H1 (cell line): ENCODE measurements around the gene SEL1L.

Experiments
- CEBPB ChIP-seq: IDR thresholded peaks from 2 replicates; pipeline ENCODE4 v1.6.1; 2012; ENCODE audit warnings: low read depth, low read length
- GABPA ChIP-seq: IDR thresholded peaks from 2 replicates; pipeline ENCODE4 v1.6.1; 2011; ENCODE audit warnings: mild to moderate bottlenecking, low read length, moderate library complexity, borderline replicate concordance; ENCODE audit not compliant: insufficient read depth
- HDAC2 ChIP-seq, 2 experiments: fragments of 300-600 bp in 1 of 2; sonication (generic) in 1 of 2; IDR thresholded peaks; 2 replicates each; pipeline ENCODE4 v1.6.1; 2011 to 2012; ENCODE audit warnings: low read depth in 2 of 2, low read length in 2 of 2, mild to moderate bottlenecking in 2 of 2, moderate library complexity in 2 of 2, borderline replicate concordance in 1 of 2, inconsistent platforms in 1 of 2
- JUND ChIP-seq: IDR thresholded peaks from 2 replicates; pipeline ENCODE4 v1.6.1; 2011; ENCODE audit warnings: mild to moderate bottlenecking, improper control_type of control experiment, low read length
- POLR2A ChIP-seq, 2 experiments: IDR thresholded peaks; 1 replicate in 1 of 2; 2 replicates in 1 of 2; pipeline ENCODE4 v1.6.1; 2011; ENCODE audit warnings: low read depth in 2 of 2, low read length in 2 of 2, mild to moderate bottlenecking in 2 of 2; ENCODE audit errors: control extremely low read depth in 1 of 2
- POLR2AphosphoS5 ChIP-seq: IDR thresholded peaks from 2 replicates; pipeline ENCODE4 v1.6.1; 2011; ENCODE audit warnings: low read depth, low read length
- RBBP5 ChIP-seq: IDR thresholded peaks from 2 replicates; pipeline ENCODE4 v1.7.1; 2012; ENCODE audit warnings: low read depth, mild to moderate bottlenecking, inconsistent platforms, low read length, moderate library complexity, borderline replicate concordance
- SIN3A ChIP-seq, 2 experiments: IDR thresholded peaks in 1 of 2; conservative IDR thresholded peaks in 1 of 2; 2 replicates each; pipeline ENCODE4 v1.6.1; 2011 to 2012; ENCODE audit warnings: low read length in 2 of 2, improper control_type of control experiment in 1 of 2, low read depth in 1 of 2, mild to moderate bottlenecking in 1 of 2
- TF ChIP-seq, protein P1 (sequence below), 3 experiments: IDR thresholded peaks; 1 replicate in 2 of 3; 2 replicates in 1 of 3; pipeline versions ENCODE4 v1.5.1 to v1.6.1; 2011; ENCODE audit warnings: low read length in 3 of 3, mild to moderate bottlenecking in 3 of 3, inconsistent platforms in 2 of 3, low read depth in 1 of 3, moderate library complexity in 1 of 3; ENCODE audit not compliant: insufficient read depth in 1 of 3; ENCODE audit errors: control extremely low read depth in 1 of 3
- TF ChIP-seq, protein P2 (sequence below): IDR thresholded peaks from 2 replicates; pipeline ENCODE4 v1.6.1; 2011; ENCODE audit warnings: low read depth, mild to moderate bottlenecking, low read length; ENCODE audit not compliant: insufficient read depth

DNA sequence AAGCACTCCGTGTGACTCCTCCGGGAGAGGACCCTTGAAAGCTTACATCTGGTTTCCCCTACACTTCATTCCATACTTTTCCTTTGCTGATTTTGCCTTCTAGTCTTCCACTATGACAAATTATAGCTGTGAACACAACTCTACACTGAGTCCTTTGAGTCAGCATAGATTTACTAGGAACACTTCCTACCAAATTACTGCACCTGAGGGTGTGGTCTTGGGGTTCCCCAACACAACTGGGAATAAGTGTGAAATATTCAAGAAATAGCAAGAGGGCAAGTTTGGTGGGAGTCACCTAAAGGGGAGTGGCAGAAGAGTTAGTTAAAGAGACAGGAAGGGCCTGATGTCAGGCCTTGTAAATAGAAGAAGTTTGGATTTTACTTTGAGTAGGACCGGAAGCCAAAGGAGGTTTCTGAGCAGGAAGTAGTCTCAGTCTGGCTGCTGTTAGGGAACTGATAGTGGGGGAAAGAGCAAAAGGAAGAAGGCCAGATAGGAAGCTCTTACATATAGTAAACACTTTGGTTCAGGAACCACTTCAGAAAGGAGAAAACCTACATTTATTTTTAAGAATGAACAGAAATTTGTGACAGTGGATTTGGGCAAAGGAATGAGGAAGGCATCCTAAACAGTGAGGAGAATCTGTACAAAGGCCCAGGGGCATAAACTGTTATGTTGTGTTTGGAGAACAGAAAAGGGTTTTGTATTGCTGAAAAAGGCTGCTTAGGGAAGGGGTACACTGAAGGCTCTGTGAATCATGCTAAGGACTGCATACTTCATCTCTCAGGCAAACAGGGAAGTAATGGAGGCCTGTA lies 14.2 kb downstream of the SEL1L start:
- TF ChIP-seq, protein P1, sequence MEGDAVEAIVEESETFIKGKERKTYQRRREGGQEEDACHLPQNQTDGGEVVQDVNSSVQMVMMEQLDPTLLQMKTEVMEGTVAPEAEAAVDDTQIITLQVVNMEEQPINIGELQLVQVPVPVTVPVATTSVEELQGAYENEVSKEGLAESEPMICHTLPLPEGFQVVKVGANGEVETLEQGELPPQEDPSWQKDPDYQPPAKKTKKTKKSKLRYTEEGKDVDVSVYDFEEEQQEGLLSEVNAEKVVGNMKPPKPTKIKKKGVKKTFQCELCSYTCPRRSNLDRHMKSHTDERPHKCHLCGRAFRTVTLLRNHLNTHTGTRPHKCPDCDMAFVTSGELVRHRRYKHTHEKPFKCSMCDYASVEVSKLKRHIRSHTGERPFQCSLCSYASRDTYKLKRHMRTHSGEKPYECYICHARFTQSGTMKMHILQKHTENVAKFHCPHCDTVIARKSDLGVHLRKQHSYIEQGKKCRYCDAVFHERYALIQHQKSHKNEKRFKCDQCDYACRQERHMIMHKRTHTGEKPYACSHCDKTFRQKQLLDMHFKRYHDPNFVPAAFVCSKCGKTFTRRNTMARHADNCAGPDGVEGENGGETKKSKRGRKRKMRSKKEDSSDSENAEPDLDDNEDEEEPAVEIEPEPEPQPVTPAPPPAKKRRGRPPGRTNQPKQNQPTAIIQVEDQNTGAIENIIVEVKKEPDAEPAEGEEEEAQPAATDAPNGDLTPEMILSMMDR (IDR thresholded peaks at IDR 0.05; ENCODE audit: control extremely low read depth in 1 of 3, insufficient read depth in 1 of 3, low read depth in 1 of 3, low read length in 3 of 3) = no peak
- TF ChIP-seq RBBP5 (no peak), POLR2A (IDR thresholded peaks at IDR 0.05; ENCODE audit: control extremely low read depth in 1 of 2, low read depth in 2 of 2, low read length in 2 of 2) (no peak), SIN3A (conservative IDR thresholded peaks at IDR 0.05 in 1 of 2, IDR thresholded peaks at IDR 0.05 in 1 of 2; ENCODE audit: low read depth in 1 of 2, low read length in 2 of 2) (no peak), JUND (no peak), HDAC2 (IDR thresholded peaks at IDR 0.05; ENCODE audit: borderline replicate concordance in 1 of 2, low read depth in 2 of 2, low read length in 2 of 2) (no peak), POLR2AphosphoS5 (no peak), CEBPB (no peak), GABPA (no peak)
- TF ChIP-seq, protein P2, sequence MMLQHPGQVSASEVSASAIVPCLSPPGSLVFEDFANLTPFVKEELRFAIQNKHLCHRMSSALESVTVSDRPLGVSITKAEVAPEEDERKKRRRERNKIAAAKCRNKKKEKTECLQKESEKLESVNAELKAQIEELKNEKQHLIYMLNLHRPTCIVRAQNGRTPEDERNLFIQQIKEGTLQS = no peak
